HCT116 (cell line): ENCODE results near the gene HS6ST1. TPM values are rescaled to one million over a fixed set of nuclear protein-coding genes. Genes with fewer than 3 reads are reported as not detected.
A peak's percentile ranks its signal among the peaks of the same experiment; 100 is the strongest.

Experiments used
- ATAC-seq: fragments of 200-7000 bp; cut with Tn5 transposase; 2 replicates; pipeline ENCODE4 v1.9.1; 2020; ENCODE audit warnings: mild to moderate bottlenecking, moderate library complexity
- BruUV-seq: library from RNA; stranded (reverse); fragments of 400-500 nt; replicated peaks from 2 replicates; lab custom pipeline; 2021; lab: Mats Ljungman, UMichigan
- CTCF ChIA-PET: fragments of 300-600 bp; sonication (Branson Sonifier 250); formaldehyde crosslinking; loops from one replicate; lab custom pipeline; 2021; ENCODE audit warnings: antibody characterized with exemption; lab: Charles Lee
- POLR2A ChIA-PET: fragments of 300-600, 350-600 bp; sonication (Branson Sonifier 250); formaldehyde crosslinking; loops from one replicate; lab custom pipeline; 2021; ENCODE audit warnings: antibody characterized with exemption; lab: Charles Lee
- RAD21 ChIA-PET, 2 experiments: fragments of 300-600 bp; sonication (Branson Sonifier 250); formaldehyde crosslinking; loops; one replicate each; lab custom pipeline; 2023; ENCODE audit warnings: low total read pairs in 2 of 2; ENCODE audit not compliant: uncharacterized antibody in 2 of 2, unreplicated experiment in 2 of 2, low non-redundant PET in 1 of 2; lab: Charles Lee
- DNase-seq: peaks from one replicate; pipeline ENCODE4 v3.0.0-alpha.2; 2010; ENCODE audit warnings: low read depth, low spot score
- H2AFZ ChIP-seq: fragments of 200-600 bp; shearing (Covaris generic), sonication (generic); 2 replicates; pipeline ENCODE4 v1.6.1; 2017; ENCODE audit warnings: low read depth, mixed run types, mixed read lengths, antibody characterized with exemption, low read length; ENCODE audit not compliant: poor library complexity, severe bottlenecking
- H3K27ac ChIP-seq: 2 replicates; pipeline ENCODE4 v1.5.1; 2012; ENCODE audit warnings: low read depth, low read length
- H3K27me3 ChIP-seq: fragments of 200-600 bp; sonication (generic); 2 replicates; pipeline ENCODE4 v1.6.1; 2016; ENCODE audit warnings: mixed run types, low read length, mixed read lengths; ENCODE audit not compliant: insufficient read depth
- H3K36me3 ChIP-seq, 2 experiments: fragments of 200-500 bp in 1 of 2; fragments of 200-600 bp in 1 of 2; sonication (Bioruptor generic) in 1 of 2; sonication (generic) in 1 of 2; 2 replicates each; pipeline versions ENCODE4 v1.5.1 to v1.6.1; 2014 to 2016; ENCODE audit warnings: low read length in 2 of 2, inconsistent platforms in 1 of 2, mixed read lengths in 1 of 2, mixed run types in 1 of 2; ENCODE audit not compliant: insufficient read depth in 2 of 2, control insufficient read depth in 1 of 2
- H3K4me1 ChIP-seq, 2 experiments: fragments of 200-600 bp in 1 of 2; sonication (generic) in 1 of 2; 2 replicates each; pipeline versions ENCODE4 v1.5.1 to v1.6.1; 2012 to 2017; ENCODE audit warnings: low read length in 2 of 2, inconsistent platforms in 1 of 2, mild to moderate bottlenecking in 1 of 2, mixed read lengths in 1 of 2, mixed run types in 1 of 2, moderate library complexity in 1 of 2; ENCODE audit not compliant: insufficient read depth in 2 of 2, control insufficient read depth in 1 of 2
- H3K4me2 ChIP-seq: fragments of 200-600 bp; sonication (generic); 2 replicates; pipeline ENCODE4 v1.6.1; 2017; ENCODE audit warnings: mixed run types, low read length, mixed read lengths
- H3K4me3 ChIP-seq, 2 experiments: fragments of 200-600 bp in 1 of 2; sonication (generic) in 1 of 2; replicated peaks in 1 of 2; 2 replicates each; pipeline ENCODE4 v1.5.1; 2011 to 2016; ENCODE audit warnings: low read length in 2 of 2, control low read depth in 1 of 2, low read depth in 1 of 2, mild to moderate bottlenecking in 1 of 2, mixed read lengths in 1 of 2, mixed run types in 1 of 2
- H3K79me2 ChIP-seq: fragments of 200-600 bp; sonication (generic); 2 replicates; pipeline ENCODE4 v1.6.1; 2017; ENCODE audit warnings: mild to moderate bottlenecking, mixed run types, low read length, moderate library complexity, mixed read lengths; ENCODE audit not compliant: insufficient read depth
- H3K9ac ChIP-seq: fragments of 200-600 bp; sonication (generic); 2 replicates; pipeline ENCODE4 v1.6.1; 2016; ENCODE audit warnings: low read length, mixed read lengths
- H3K9me2 ChIP-seq: fragments of 200-600 bp; sonication (generic), shearing (Covaris generic); 2 replicates; pipeline ENCODE4 v1.6.1; 2017; ENCODE audit warnings: mixed run types, mild to moderate bottlenecking, moderate library complexity; ENCODE audit not compliant: insufficient read depth
- H3K9me3 ChIP-seq, 2 experiments: fragments of 200-500 bp in 1 of 2; fragments of 200-600 bp in 1 of 2; sonication (Bioruptor generic) in 1 of 2; sonication (generic) in 1 of 2; 2 replicates each; pipeline ENCODE4 v1.6.1; 2014 to 2017; ENCODE audit warnings: low read length in 2 of 2, mixed read lengths in 2 of 2, inconsistent platforms in 1 of 2, low read depth in 1 of 2, mild to moderate bottlenecking in 1 of 2, mixed run types in 1 of 2, moderate library complexity in 1 of 2; ENCODE audit not compliant: control insufficient read depth in 1 of 2, insufficient read depth in 1 of 2
- H4K20me1 ChIP-seq: fragments of 200-600 bp; sonication (generic), shearing (Covaris generic); 2 replicates; pipeline ENCODE4 v1.6.1; 2017; ENCODE audit warnings: mixed run types, mild to moderate bottlenecking, moderate library complexity; ENCODE audit not compliant: insufficient read depth
- ATF3 ChIP-seq: IDR thresholded peaks from 2 replicates; pipeline ENCODE4 v1.6.1; 2012
- EZH2phosphoT487 ChIP-seq: fragments of 200-600 bp; IDR thresholded peaks from 2 replicates; pipeline ENCODE4 v1.6.1; 2018; ENCODE audit warnings: antibody characterized with exemption, borderline replicate concordance
- JUND ChIP-seq: IDR thresholded peaks from 2 replicates; pipeline ENCODE4 v1.6.1; 2012
- POLR2A ChIP-seq: IDR thresholded peaks from 2 replicates; pipeline ENCODE4 v1.7.0; 2011; ENCODE audit warnings: borderline replicate concordance; ENCODE audit not compliant: insufficient read depth, insufficient read length; ENCODE audit errors: extremely low read depth
- REST ChIP-seq: IDR thresholded peaks from 2 replicates; pipeline ENCODE4 v1.6.1; 2012; ENCODE audit warnings: low read depth
- SIN3A ChIP-seq: IDR thresholded peaks from 2 replicates; pipeline ENCODE4 v1.6.1; 2012; ENCODE audit warnings: low read depth
- SRF ChIP-seq: IDR thresholded peaks from 2 replicates; pipeline ENCODE4 v1.6.1; 2012; ENCODE audit warnings: low read depth
- YY1 ChIP-seq: IDR thresholded peaks from 2 replicates; pipeline ENCODE4 v1.6.1; 2011; ENCODE audit warnings: low read length, low read depth, moderate library complexity, mild to moderate bottlenecking; ENCODE audit not compliant: insufficient replicate concordance; ENCODE audit errors: extremely low read depth
- ZFX ChIP-seq: fragments of 450-650 bp; IDR thresholded peaks from 2 replicates; pipeline ENCODE4 v1.6.1; 2017
- ZNF274 ChIP-seq: fragments of 200-500 bp; sonication (Bioruptor generic); IDR thresholded peaks from 2 replicates; pipeline ENCODE4 v1.6.1; 2014; ENCODE audit warnings: mild to moderate bottlenecking, low read depth, low read length, inconsistent platforms
- intact Hi-C: fragments of 100-400 bp; cut with micrococcal nuclease; formaldehyde crosslinking; loops from 2 replicates; pipeline ENCODE4 v1.10.0; 2022
- total RNA-seq: library from RNA; stranded (reverse); gene quantifications from one replicate; pipeline ENCODE4 v1.2.1, GENCODE V29; 2021; ENCODE audit not compliant: unreplicated experiment

Gene HS6ST1
- total RNA-seq, 1 experiment from 2014 or later = 35.0 TPM

- no peak for TF ChIP-seq ZFX
- no peak for TF ChIP-seq EZH2phosphoT487
- no peak for TF ChIP-seq SRF
- TF ChIP-seq ATF3 = no peak
- TF ChIP-seq ZNF274 = no peak
- TF ChIP-seq JUND = no peak
- no peak for TF ChIP-seq REST
- TF ChIP-seq SIN3A = no peak
- TF ChIP-seq YY1 = no peak
- no peak for TF ChIP-seq POLR2A
- Histone ChIP-seq H3K9me3 (no peaks in the 10 kb centered on the region), H3K4me1 (peaks cover 0 to 12% of the 10 kb centered on the region in 2 experiments; a peak in 1 of 4 replicates), H3K9me2 (no peaks in the 10 kb centered on the region), H3K4me3 (no peak overlapping the region), H3K27me3 (no peaks in the 10 kb centered on the region), H4K20me1 (no peaks in the 10 kb centered on the region), H3K36me3 (no peaks in the 10 kb centered on the region), H3K4me2 (peak overlapping the region; percentile 27), H3K9ac (no peak overlapping the region), H3K27ac (no peak overlapping the region), H3K79me2 (no peaks in the 10 kb centered on the region), H2AFZ (no peak overlapping the region)
- BruUV-seq = no TSS peak
- DNase-seq (peak; percentile 4), ATAC-seq (peak; percentile 66)
- POLR2A ChIA-PET = no interaction called here
- intact Hi-C loops = no loop called here
- RAD21 ChIA-PET = no interaction called here
- CTCF ChIA-PET = no interaction called here
Observed at GRCh38 chr2:128260239-128261138, 58.2 kb downstream of the HS6ST1 start.
